ENCODE data around the gene VPS37D. TPM values are rescaled to one million over a fixed set of nuclear protein-coding genes. Genes with fewer than 3 reads are reported as not detected.

Gene VPS37D
- total and polyA plus RNA-seq, 2 of the 4 experiments (the other 2 are of a cell fraction), result 2.3 to 3.1 TPM

DNA sequence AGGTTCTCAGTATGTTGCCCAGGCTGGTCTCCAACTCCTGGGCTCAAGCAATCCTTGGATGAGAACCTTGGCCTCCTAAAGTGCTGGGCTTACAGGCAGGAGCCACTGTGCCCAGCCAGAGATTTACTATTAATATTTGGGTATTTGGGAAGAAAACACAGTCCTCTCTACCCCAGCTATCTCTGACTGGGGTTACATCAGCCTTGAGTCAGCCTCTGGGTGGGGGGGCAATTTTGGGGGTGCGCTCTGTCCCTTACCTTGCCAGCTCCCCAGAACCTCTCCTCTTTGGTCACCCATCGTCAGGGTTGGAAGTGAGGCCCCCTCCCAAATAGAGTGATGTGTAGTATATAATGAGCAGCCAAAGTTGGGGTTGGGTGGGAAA lies 45.1 kb upstream of the VPS37D start:
- Histone ChIP-seq H4K91ac (ENCODE audit: insufficient read depth, low read depth, low read length) (no peak overlapping the region), H3K18ac (ENCODE audit: low read depth, low read length) (no peak overlapping the region), H2BK20ac (ENCODE audit: low read depth, low read length) (no peak overlapping the region), H3K14ac (replicated peaks; ENCODE audit: low read depth, low read length) (no peak overlapping the region), H4K20me1 (ENCODE audit: insufficient read depth, low read length) (no peaks in the 10 kb centered on the region), H2AK9ac (replicated peaks; ENCODE audit: low read depth, low read length, poor library complexity) (no peak overlapping the region), H3K27me3 (ENCODE audit: control insufficient read depth, insufficient read depth, low read length) (peaks cover 69% of the 10 kb centered on the region), H2BK120ac (ENCODE audit: low read depth, low read length) (no peak overlapping the region), H3K9me1 (ENCODE audit: insufficient read depth, low read length) (no peaks in the 10 kb centered on the region), H3K4me1 (ENCODE audit: control insufficient read depth, insufficient read depth, low read length) (peaks cover 5% of the 10 kb centered on the region; the same call in 1 of the 2 replicates), H3K4me2 (ENCODE audit: low read depth, low read length) (no peak overlapping the region; the same call in 1 of the 2 replicates), H3K56ac (ENCODE audit: extremely low read depth, insufficient read depth, low read length) (no peak overlapping the region), H3K79me1 (ENCODE audit: low read depth in 1 of 2, low read length in 2 of 2) (no peaks in the 10 kb centered on the region), H3K23ac (ENCODE audit: low read depth, low read length) (no peak overlapping the region), H2BK15ac (ENCODE audit: low read depth, low read length) (no peak overlapping the region), H3K9ac (ENCODE audit: low read depth, low read length) (no peak overlapping the region), H3K27ac (ENCODE audit: insufficient read depth, low read length) (no peak overlapping the region), H4K8ac (ENCODE audit: low read depth in 2 of 2, low read length in 2 of 2) (no peak overlapping the region), H3K4ac (ENCODE audit: low read depth, low read length) (no peak overlapping the region), H2AFZ (replicated peaks; ENCODE audit: low read length, poor library complexity) (no peak overlapping the region), H3K36me3 (ENCODE audit: control insufficient read depth, insufficient read depth, low read length) (no peaks in the 10 kb centered on the region), H4K5ac (ENCODE audit: low read depth, low read length) (no peak overlapping the region), H2AK5ac (ENCODE audit: low read depth, low read length) (no peak overlapping the region), H2BK5ac (ENCODE audit: low read depth, low read length, poor library complexity, severe bottlenecking) (no peak overlapping the region), H3K9me3 (ENCODE audit: control insufficient read depth, insufficient read depth, low read length) (no peaks in the 10 kb centered on the region), H3K4me3 (ENCODE audit: insufficient read depth, low read depth, low read length) (no peak overlapping the region)
- DNase-seq, result no peak
- ATAC-seq (ENCODE audit: low read depth), result no peak
- CTCF ChIA-PET, result no interaction called here
- BruUV-seq (replicated peaks), result no TSS peak
- no CpG with 5 or more reads among the region's 2 CpGs for WGBS, 2 experiments (ENCODE audit: extremely low coverage in 2 of 2, insufficient read length in 1 of 2)
- POLR2A ChIA-PET (ENCODE audit: unreplicated experiment), result interaction anchor here (0.6 kb wide), 1 partner anchor 168 kb away, joined by 17 read pairs; no protein-coding TSS in a partner anchor
- in situ Hi-C loops (cut with MboI; ENCODE audit: low sequenced_read_pairs) (no loop called here), intact Hi-C loops (cut with micrococcal nuclease) (no loop called here), dilution Hi-C loops (cut with HindIII; ENCODE audit: low sequenced_read_pairs, unreplicated experiment) (no loop called here)
- TF ChIP-seq BHLHE40 (IDR thresholded peaks at IDR 0.05; ENCODE audit: low read depth, low read length), result no peak
- TF ChIP-seq SMC3 (IDR thresholded peaks at IDR 0.05; ENCODE audit: low read depth, low read length), result no peak
- TF ChIP-seq MAZ (IDR thresholded peaks at IDR 0.05; ENCODE audit: borderline replicate concordance, low read depth, low read length), result no peak
- no peak for TF ChIP-seq FOS (IDR thresholded peaks at IDR 0.05; ENCODE audit: low read depth, low read length)
- no peak for TF ChIP-seq MAFK (IDR thresholded peaks at IDR 0.05; ENCODE audit: low read depth, low read length)

Data from IMR-90 (cell line).